ENCODE data around the gene DCAF15.
"Not testable (repeated sequence)": the region's sequence is repeated elsewhere in the genome, so short reads cannot be mapped to it uniquely, and the experiment has no call there.

DCAF15 gene

GRCh38 chr19:13968383-13968935, 16.1 kb downstream of the DCAF15 start:
- peaks cover 31% of the 10 kb centered on the region for H3K36me3 ChIP-seq (replicated peaks)
- H3K27ac ChIP-seq: no peak overlapping the region
- no peak overlapping the region for H3K4me3 ChIP-seq (ENCODE audit: low read depth, low read length)
- in situ Hi-C loops (cut with HindIII; ENCODE audit: low pct_ligation_motif_present, low sequenced_read_pairs): no loop called here
- DNase-seq: no peak
- no peaks in the 10 kb centered on the region for H3K27me3 ChIP-seq (replicated peaks)
- TF ChIP-seq, protein P1, sequence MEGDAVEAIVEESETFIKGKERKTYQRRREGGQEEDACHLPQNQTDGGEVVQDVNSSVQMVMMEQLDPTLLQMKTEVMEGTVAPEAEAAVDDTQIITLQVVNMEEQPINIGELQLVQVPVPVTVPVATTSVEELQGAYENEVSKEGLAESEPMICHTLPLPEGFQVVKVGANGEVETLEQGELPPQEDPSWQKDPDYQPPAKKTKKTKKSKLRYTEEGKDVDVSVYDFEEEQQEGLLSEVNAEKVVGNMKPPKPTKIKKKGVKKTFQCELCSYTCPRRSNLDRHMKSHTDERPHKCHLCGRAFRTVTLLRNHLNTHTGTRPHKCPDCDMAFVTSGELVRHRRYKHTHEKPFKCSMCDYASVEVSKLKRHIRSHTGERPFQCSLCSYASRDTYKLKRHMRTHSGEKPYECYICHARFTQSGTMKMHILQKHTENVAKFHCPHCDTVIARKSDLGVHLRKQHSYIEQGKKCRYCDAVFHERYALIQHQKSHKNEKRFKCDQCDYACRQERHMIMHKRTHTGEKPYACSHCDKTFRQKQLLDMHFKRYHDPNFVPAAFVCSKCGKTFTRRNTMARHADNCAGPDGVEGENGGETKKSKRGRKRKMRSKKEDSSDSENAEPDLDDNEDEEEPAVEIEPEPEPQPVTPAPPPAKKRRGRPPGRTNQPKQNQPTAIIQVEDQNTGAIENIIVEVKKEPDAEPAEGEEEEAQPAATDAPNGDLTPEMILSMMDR (IDR thresholded peaks at IDR 0.05; ENCODE audit: low read depth, low read length, missing control alignments): no peak

DNA sequence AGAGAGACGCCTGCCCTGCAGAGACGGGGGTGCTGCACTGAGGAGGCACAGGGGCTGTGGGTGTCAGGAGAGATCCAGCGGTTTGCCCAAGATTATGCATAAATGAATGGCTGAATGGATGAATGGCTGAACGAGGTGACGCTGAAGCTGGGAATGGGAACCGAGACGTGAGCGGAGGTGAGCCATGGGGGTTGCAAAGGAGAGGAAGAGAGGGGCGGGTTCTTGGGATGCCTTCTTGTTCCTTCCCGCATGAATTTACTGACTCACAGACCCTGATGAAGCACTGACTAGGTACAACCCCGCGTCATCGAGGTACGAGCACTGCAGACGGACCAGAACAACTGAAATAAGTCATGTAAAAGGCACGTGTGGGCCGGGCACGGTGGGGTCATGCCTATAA, 16.7 kb downstream of the DCAF15 start:
- no peaks in the 10 kb centered on the region for H3K27me3 ChIP-seq (replicated peaks)
- TF ChIP-seq, protein P1 (IDR thresholded peaks at IDR 0.05; ENCODE audit: low read depth, low read length, missing control alignments): no peak
- H3K27ac ChIP-seq: no peak overlapping the region
- no peak for DNase-seq
- peaks cover 31% of the 10 kb centered on the region for H3K36me3 ChIP-seq (replicated peaks)
- no peak overlapping the region for H3K4me3 ChIP-seq (ENCODE audit: low read depth, low read length)
- in situ Hi-C loops (cut with HindIII; ENCODE audit: low pct_ligation_motif_present, low sequenced_read_pairs): no loop called here

DNA sequence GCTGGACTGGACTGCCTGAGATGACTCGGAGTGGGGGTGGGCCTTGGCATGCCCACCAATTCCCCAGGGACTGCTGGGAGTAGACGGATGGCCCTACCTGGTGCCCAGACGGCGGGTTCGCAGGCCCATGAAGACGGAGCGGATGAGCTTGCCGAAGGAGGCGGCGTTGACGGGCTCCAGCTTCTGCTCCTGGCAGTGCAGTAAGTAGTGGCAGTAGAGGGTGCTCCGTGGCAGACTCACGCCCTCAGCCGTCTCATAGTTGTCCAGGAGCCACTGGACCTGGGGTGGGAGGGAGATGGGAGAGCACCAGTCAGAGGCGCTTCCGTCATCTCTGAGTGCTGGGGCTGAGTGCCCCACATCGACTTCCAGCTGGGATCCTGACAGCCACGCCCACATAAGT, 17.6 kb downstream of the DCAF15 start:
- Histone ChIP-seq H3K36me3 (replicated peaks) (peaks cover 31% of the 10 kb centered on the region), H3K27ac (no peak overlapping the region), H3K4me3 (ENCODE audit: low read depth, low read length) (no peak overlapping the region), H3K27me3 (replicated peaks) (no peaks in the 10 kb centered on the region)
- no peak for DNase-seq
- TF ChIP-seq, protein P1 (IDR thresholded peaks at IDR 0.05; ENCODE audit: low read depth, low read length, missing control alignments): no peak
- in situ Hi-C loops (cut with HindIII; ENCODE audit: low pct_ligation_motif_present, low sequenced_read_pairs): no loop called here

GRCh38 chr19:13971868-13972267, 19.6 kb downstream of the DCAF15 start:
- H3K4me3 ChIP-seq (ENCODE audit: low read depth, low read length); H3K27ac ChIP-seq; in situ Hi-C loops (cut with HindIII; ENCODE audit: low pct_ligation_motif_present, low sequenced_read_pairs); H3K27me3 ChIP-seq (replicated peaks); DNase-seq: not testable (repeated sequence)
- H3K36me3 ChIP-seq (replicated peaks): peaks cover 16% of the 10 kb centered on the region

- TF ChIP-seq, protein P1 (IDR thresholded peaks at IDR 0.05; ENCODE audit: low read depth, low read length, missing control alignments): no peak
- peaks cover 15% of the 10 kb centered on the region for H3K36me3 ChIP-seq (replicated peaks)
- DNase-seq: no peak
- in situ Hi-C loops (cut with HindIII; ENCODE audit: low pct_ligation_motif_present, low sequenced_read_pairs): no loop called here
- no peaks in the 10 kb centered on the region for H3K27me3 ChIP-seq (replicated peaks)
- no peak overlapping the region for H3K27ac ChIP-seq
- H3K4me3 ChIP-seq (ENCODE audit: low read depth, low read length): no peak overlapping the region
Observed at GRCh38 chr19:13972368-13973155, 20.3 kb downstream of the DCAF15 start.

GRCh38 chr19:13973479-13973878, 21.2 kb downstream of the DCAF15 start:
- H3K27ac ChIP-seq; H3K4me3 ChIP-seq (ENCODE audit: low read depth, low read length); DNase-seq; H3K36me3 ChIP-seq (replicated peaks); H3K27me3 ChIP-seq (replicated peaks); in situ Hi-C loops (cut with HindIII; ENCODE audit: low pct_ligation_motif_present, low sequenced_read_pairs): not testable (repeated sequence)

DNA sequence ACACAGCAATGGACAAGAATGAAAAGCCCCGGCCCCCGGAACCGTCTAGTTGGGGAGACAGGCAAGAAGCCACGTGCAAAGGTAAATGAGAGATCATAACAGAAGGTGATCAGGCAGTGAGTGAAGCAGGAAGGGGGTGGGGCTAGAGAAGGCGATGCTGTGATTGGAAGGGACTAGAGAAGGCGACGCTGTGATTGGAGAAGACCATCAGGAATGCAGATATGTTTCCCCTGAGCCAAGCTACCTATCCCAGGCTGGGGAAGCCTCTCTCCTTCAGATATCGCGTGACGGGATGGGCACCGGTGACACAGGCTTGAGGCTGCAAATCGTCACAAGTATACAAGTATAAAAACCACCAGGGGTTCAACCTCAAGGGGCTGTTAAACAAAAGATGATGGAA, 21.8 kb downstream of the DCAF15 start:
- in situ Hi-C loops (cut with HindIII; ENCODE audit: low pct_ligation_motif_present, low sequenced_read_pairs): no loop called here

More for the DNA sequence above, 21.8 kb downstream of the DCAF15 start:
- no peak overlapping the region for H3K27ac ChIP-seq
- DNase-seq: no peak
- H3K36me3 ChIP-seq (replicated peaks): peaks cover 3% of the 10 kb centered on the region
- TF ChIP-seq, protein P1 (IDR thresholded peaks at IDR 0.05; ENCODE audit: low read depth, low read length, missing control alignments): no peak
- no peak overlapping the region for H3K4me3 ChIP-seq (ENCODE audit: low read depth, low read length)
- H3K27me3 ChIP-seq (replicated peaks): no peaks in the 10 kb centered on the region
